Activated T-cell treated with anti-CD3 and anti-CD28 coated beads, Interleukin-2, amount 50 U/mL, for 24 hours (primary cell): Measurements from ENCODE around the gene PPM1H.

Source experiments
- DNase-seq: peaks from one replicate; pipeline ENCODE4 v3.0.0-alpha.2; 2020
- H3K27ac Mint-ChIP-seq: 2 replicates; pipeline ENCODE4 v1.8.0; 2020; ENCODE audit warnings: mild to moderate bottlenecking, mixed read lengths
- H3K27me3 Mint-ChIP-seq: 2 replicates; pipeline ENCODE4 v1.8.0; 2020; ENCODE audit warnings: mixed read lengths
- H3K36me3 Mint-ChIP-seq: 2 replicates; pipeline ENCODE4 v1.8.0; 2020; ENCODE audit warnings: low read depth, mixed read lengths
- H3K4me1 Mint-ChIP-seq: 2 replicates; pipeline ENCODE4 v1.8.0; 2020; ENCODE audit warnings: low read depth, mixed read lengths
- H3K4me3 Mint-ChIP-seq: 2 replicates; pipeline ENCODE4 v1.8.0; 2020; ENCODE audit warnings: mild to moderate bottlenecking, moderate library complexity, mixed read lengths
- H3K9me3 Mint-ChIP-seq: 2 replicates; pipeline ENCODE4 v1.8.0; 2020; ENCODE audit warnings: mixed read lengths

PPM1H gene

GRCh38 chr12:62705846-62706245 is 229.1 kb downstream of the PPM1H start:
- Mint-ChIP-seq H3K36me3 (no peaks in the 10 kb centered on the region), H3K27me3 (peaks cover 7% of the 10 kb centered on the region), H3K27ac (no peak overlapping the region), H3K4me1 (no peaks in the 10 kb centered on the region), H3K9me3 (no peaks in the 10 kb centered on the region), H3K4me3 (no peak overlapping the region)
- no peak for DNase-seq

DNA sequence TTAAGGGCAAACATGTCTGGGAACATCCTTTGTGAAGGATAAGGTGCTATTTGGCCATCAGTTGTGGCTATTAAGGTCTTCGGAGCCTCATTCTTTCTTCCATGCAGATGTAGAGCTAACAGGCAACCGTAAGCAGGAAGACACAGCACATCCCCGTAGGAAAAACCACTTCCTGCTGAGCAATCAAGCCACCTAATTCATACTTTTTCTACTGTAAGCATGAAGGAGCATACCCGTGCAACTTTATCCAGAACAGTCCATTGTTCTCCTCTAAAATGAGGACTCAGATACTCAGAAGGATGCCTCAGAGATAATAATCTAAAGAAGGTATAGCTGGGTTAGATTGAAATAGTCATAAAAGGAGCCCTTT is 232.0 kb downstream of the PPM1H start:
- Mint-ChIP-seq H3K27me3 (peaks cover 7% of the 10 kb centered on the region), H3K27ac (no peak overlapping the region), H3K4me1 (no peaks in the 10 kb centered on the region), H3K36me3 (no peaks in the 10 kb centered on the region), H3K4me3 (no peak overlapping the region), H3K9me3 (no peaks in the 10 kb centered on the region)
- DNase-seq, result no peak

DNA sequence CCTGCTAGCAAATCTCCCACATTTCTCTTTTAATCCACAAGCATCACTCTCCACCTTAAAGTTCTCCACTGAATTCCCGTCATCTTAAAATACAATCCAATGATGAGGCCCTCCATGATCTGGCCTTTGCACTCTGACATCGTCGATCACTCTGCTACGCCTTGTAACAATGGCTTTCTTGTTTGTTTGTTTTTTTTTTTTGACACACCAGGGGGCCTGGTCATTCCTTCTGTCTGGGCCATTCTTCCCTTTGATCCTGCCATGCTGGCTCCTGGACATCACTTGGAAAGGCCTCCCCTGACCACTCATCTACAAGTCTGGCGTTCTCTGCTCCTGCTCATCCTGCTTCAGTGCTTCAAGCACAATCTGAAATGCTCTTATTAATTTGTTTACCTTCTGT is 233.5 kb downstream of the PPM1H start:
- H3K4me1 Mint-ChIP-seq, result peaks cover 1% of the 10 kb centered on the region
- no peak overlapping the region for H3K27ac Mint-ChIP-seq
- DNase-seq, result no peak
- H3K27me3 Mint-ChIP-seq, result peaks cover 7% of the 10 kb centered on the region
- H3K9me3 Mint-ChIP-seq, result no peaks in the 10 kb centered on the region
- no peaks in the 10 kb centered on the region for H3K36me3 Mint-ChIP-seq
- H3K4me3 Mint-ChIP-seq, result no peak overlapping the region

DNA sequence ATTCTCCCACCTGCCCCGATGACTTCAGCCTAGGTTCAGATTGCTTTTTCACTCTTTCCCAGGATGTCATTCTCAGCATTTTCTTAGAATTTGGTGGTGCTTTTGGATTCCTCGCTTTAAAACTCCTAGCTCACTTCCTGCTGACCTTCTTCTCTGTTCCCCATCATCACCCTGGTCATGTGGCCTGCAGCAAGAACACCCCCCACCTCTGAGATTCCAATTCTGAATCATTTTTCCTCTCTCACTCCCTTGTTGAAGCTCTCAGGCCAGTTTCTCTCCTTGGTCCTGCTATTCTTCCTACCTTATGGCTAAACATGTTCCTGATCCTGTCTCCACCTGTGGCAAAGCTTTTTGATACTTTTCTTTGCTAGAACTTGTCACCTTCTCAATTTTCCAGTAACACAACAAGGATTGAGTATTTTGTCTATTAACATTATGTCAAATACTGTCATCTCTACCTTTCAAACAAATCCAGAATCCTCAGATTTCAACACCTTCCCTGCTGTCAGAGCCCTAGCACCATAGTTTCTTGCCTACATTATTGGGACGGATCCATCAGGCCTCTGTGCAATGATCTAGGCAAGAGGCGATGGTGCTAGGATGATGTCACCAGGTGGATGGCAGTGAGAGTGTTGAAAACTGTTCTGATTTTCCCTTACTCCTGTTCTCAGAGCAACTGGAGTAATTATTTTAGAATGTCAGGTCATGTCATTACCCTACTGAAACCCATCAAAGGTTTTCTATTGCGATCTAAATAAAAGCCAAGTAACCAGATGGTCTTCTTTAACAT is 234.7 kb downstream of the PPM1H start:
- no peak for DNase-seq
- Mint-ChIP-seq H3K36me3 (no peaks in the 10 kb centered on the region), H3K27ac (no peak overlapping the region), H3K9me3 (no peaks in the 10 kb centered on the region), H3K4me1 (peaks cover 1% of the 10 kb centered on the region), H3K27me3 (peaks cover 7% of the 10 kb centered on the region), H3K4me3 (no peak overlapping the region)

DNA sequence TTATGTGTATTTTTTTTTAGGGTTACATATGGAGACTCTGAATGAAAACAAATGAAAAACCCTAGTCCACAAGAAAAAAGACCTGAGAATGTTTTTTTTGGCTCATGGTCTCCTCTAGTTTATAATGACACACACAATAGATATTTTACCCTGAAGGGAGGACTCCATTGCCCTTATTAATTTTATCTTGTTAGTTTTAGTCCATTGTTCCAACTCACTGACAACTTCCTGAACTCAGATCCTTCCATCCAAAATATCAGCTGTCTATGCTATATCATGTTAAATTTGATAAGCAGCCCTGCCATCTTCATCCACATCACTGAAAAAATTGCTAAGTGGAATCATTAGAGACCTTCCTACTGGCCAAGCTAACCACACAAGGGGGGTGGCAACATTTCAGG is 236.2 kb downstream of the PPM1H start:
- H3K27me3 Mint-ChIP-seq, result peaks cover 6% of the 10 kb centered on the region
- no peaks in the 10 kb centered on the region for H3K36me3 Mint-ChIP-seq
- no peaks in the 10 kb centered on the region for H3K9me3 Mint-ChIP-seq
- peaks cover 1% of the 10 kb centered on the region for H3K4me1 Mint-ChIP-seq
- H3K27ac Mint-ChIP-seq, result no peak overlapping the region
- H3K4me3 Mint-ChIP-seq, result no peak overlapping the region
- DNase-seq, result no peak

DNA sequence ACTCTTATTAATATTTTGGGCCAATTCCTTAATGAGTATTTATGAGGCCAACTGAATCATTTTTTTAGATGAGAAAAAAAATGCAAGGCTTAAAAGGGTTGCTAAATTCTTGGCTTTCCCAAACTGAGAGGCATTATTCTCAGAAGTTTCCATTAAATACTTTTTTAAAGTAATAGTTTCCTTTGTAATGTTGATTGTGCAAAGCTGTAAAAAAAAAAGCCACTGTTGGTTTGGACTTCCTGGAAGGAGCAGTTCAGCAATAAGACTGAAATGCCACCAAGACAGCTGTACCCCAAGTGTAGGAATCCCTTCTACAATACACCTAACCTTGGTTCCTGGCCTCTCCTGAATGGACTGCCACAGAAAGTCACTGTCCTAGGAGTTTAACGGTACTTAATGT is 237.1 kb downstream of the PPM1H start:
- H3K27me3 Mint-ChIP-seq, result peaks cover 3% of the 10 kb centered on the region
- no peak overlapping the region for H3K27ac Mint-ChIP-seq
- DNase-seq, result no peak
- H3K4me3 Mint-ChIP-seq, result no peak overlapping the region
- H3K4me1 Mint-ChIP-seq, result peaks cover 1% of the 10 kb centered on the region
- no peaks in the 10 kb centered on the region for H3K36me3 Mint-ChIP-seq
- H3K9me3 Mint-ChIP-seq, result no peaks in the 10 kb centered on the region

- H3K27ac Mint-ChIP-seq, result no peak overlapping the region
- no peak overlapping the region for H3K4me3 Mint-ChIP-seq
- no peaks in the 10 kb centered on the region for H3K9me3 Mint-ChIP-seq
- no peak for DNase-seq
- H3K27me3 Mint-ChIP-seq, result no peaks in the 10 kb centered on the region
- H3K36me3 Mint-ChIP-seq, result no peaks in the 10 kb centered on the region
- H3K4me1 Mint-ChIP-seq, result peaks cover 1% of the 10 kb centered on the region
Measured at GRCh38 chr12:62695696-62696095, 239.3 kb downstream of the PPM1H start.

DNA sequence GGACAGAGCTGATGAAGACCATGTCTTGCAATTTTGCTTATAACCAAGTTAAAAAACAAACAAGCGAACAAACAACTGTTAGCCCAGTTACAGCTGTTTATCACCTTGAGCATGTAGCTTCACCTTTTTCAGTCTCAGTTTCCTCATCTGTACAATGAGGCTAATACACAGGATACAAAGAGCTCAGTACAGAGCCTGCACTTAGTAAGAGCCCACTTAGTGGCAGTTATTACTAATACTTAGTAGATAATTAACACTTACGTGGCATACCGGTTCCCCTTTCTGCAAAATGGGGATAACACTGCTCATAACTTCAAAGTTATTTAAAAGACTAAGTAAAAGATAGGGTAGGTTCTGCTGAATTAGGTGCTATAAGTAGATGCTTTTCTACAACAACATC is 240.3 kb downstream of the PPM1H start:
- no peak overlapping the region for H3K27ac Mint-ChIP-seq
- DNase-seq, result no peak
- H3K4me3 Mint-ChIP-seq, result no peak overlapping the region
- H3K4me1 Mint-ChIP-seq, result peaks cover 1% of the 10 kb centered on the region
- H3K36me3 Mint-ChIP-seq, result no peaks in the 10 kb centered on the region
- H3K9me3 Mint-ChIP-seq, result no peaks in the 10 kb centered on the region
- no peaks in the 10 kb centered on the region for H3K27me3 Mint-ChIP-seq

DNA sequence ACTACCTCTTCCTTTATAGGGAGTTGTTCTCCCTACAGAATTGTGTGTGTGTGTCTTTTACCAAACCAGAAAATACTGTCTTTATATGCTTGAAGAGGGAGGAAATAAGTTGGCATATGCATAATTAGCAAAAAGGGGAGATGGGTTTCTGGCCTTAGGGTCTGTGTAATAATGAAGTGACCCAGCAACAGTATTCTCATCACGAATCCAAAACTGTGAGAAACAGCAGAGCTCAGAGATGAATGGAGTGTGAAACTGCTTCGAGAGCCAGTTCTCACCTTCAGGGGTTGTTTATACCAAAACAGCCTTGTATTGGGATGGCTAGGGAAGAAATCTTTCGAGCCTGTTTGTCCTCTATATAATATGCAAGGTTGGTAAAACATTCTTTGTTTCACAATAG is 240.8 kb downstream of the PPM1H start:
- no peaks in the 10 kb centered on the region for H3K9me3 Mint-ChIP-seq
- DNase-seq, result no peak
- H3K27me3 Mint-ChIP-seq, result no peaks in the 10 kb centered on the region
- peaks cover 1% of the 10 kb centered on the region for H3K4me1 Mint-ChIP-seq
- no peaks in the 10 kb centered on the region for H3K36me3 Mint-ChIP-seq
- no peak overlapping the region for H3K4me3 Mint-ChIP-seq
- no peak overlapping the region for H3K27ac Mint-ChIP-seq

DNA sequence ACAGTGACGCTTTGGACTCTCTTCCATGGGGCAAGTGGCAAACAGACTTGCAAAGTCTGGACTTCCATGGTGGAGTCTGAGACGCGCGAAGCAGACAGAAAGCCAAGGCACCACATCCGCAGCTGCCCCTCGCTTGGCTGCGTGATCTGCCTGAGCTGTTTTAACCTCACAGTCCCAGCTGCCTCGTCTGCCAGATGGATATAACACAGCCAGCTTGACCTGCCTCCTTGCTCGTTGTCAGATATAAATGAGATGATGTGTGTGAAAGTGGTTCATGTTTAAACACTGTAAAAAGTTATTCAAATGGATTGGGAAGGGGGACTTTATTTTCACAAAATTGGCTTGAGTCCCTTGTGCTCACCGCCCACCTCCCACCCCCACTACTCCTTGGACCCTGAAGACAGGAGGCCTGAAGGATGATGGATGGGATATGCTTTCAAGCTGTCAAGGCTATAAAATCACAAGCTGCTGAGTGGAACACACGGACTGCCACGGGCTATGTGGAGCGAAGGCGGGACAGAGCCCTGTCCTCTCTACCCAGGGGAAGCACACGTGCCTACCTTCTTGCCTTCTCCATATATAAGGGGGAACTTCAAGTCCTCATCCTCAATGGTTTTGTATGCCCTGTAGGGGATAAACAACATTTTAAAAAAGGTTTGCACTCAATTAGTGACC is 241.4 kb downstream of the PPM1H start:
- no peak overlapping the region for H3K4me3 Mint-ChIP-seq

DNA sequence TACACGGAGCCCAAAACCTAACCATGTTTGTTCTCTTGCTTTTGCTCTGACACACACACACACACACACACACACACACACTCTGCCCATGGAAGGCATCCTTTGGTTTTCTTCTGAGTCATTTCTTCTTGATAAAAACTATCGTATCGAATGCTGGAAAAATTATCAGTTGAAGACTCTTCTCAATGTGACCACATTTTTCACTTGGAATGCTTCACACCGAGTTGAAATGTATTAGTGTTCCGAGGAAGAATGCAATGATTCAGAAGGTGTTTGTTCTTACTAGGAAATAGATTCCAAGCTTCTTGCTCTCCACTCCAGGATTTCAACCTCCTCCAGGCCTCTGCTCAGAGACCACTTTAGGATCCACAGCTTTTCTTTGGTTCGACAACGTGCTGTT is 242.1 kb downstream of the PPM1H start:
- H3K27me3 Mint-ChIP-seq, result no peaks in the 10 kb centered on the region
- H3K9me3 Mint-ChIP-seq, result no peaks in the 10 kb centered on the region
- no peak overlapping the region for H3K4me3 Mint-ChIP-seq
- H3K4me1 Mint-ChIP-seq, result peaks cover 1% of the 10 kb centered on the region
- no peaks in the 10 kb centered on the region for H3K36me3 Mint-ChIP-seq
- no peak overlapping the region for H3K27ac Mint-ChIP-seq
- DNase-seq, result no peak

More for the DNA sequence above, 241.4 kb downstream of the PPM1H start:
- no peaks in the 10 kb centered on the region for H3K36me3 Mint-ChIP-seq
- DNase-seq, result no peak
- no peak overlapping the region for H3K27ac Mint-ChIP-seq
- no peaks in the 10 kb centered on the region for H3K9me3 Mint-ChIP-seq
- peaks cover 1% of the 10 kb centered on the region for H3K4me1 Mint-ChIP-seq
- H3K27me3 Mint-ChIP-seq, result no peaks in the 10 kb centered on the region

GRCh38 chr12:62691309-62691708 is 243.6 kb downstream of the PPM1H start:
- no peak for DNase-seq
- Mint-ChIP-seq H3K27ac (no peak overlapping the region), H3K36me3 (no peaks in the 10 kb centered on the region), H3K9me3 (no peaks in the 10 kb centered on the region), H3K4me3 (no peak overlapping the region), H3K27me3 (no peaks in the 10 kb centered on the region), H3K4me1 (no peaks in the 10 kb centered on the region)

- no peaks in the 10 kb centered on the region for H3K4me1 Mint-ChIP-seq
- no peaks in the 10 kb centered on the region for H3K27me3 Mint-ChIP-seq
- no peaks in the 10 kb centered on the region for H3K36me3 Mint-ChIP-seq
- H3K27ac Mint-ChIP-seq, result no peak overlapping the region
- H3K9me3 Mint-ChIP-seq, result no peaks in the 10 kb centered on the region
- no peak for DNase-seq
- no peak overlapping the region for H3K4me3 Mint-ChIP-seq
Measured at GRCh38 chr12:62689042-62689839, 245.7 kb downstream of the PPM1H start.

GRCh38 chr12:62686938-62687337 is 248.0 kb downstream of the PPM1H start:
- Mint-ChIP-seq H3K27me3 (peaks cover 4% of the 10 kb centered on the region), H3K36me3 (no peaks in the 10 kb centered on the region), H3K4me3 (no peak overlapping the region), H3K9me3 (no peaks in the 10 kb centered on the region), H3K4me1 (no peaks in the 10 kb centered on the region), H3K27ac (no peak overlapping the region)
- no peak for DNase-seq
